Choroid plexus epithelial cell (primary cell): ENCODE results near the gene S100A3.

ENCODE experiments used
- DNase-seq: peaks from one replicate; pipeline ENCODE4 v3.0.0-alpha.2; 2010; ENCODE audit warnings: low read depth
- H3K4me3 ChIP-seq: 2 replicates; pipeline ENCODE4 v1.5.1; 2011; ENCODE audit warnings: low read depth, mild to moderate bottlenecking, control low read depth, low read length, moderate library complexity
- TF ChIP-seq, protein P1 (sequence below): conservative IDR thresholded peaks from 2 replicates; pipeline ENCODE4 v1.5.1; 2011; ENCODE audit warnings: low read depth, mild to moderate bottlenecking, control low read depth, inconsistent platforms, low read length, moderate library complexity

Gene S100A3

GRCh38 chr1:153541641-153542590 lies 7.1 kb downstream of the S100A3 start:
- DNase-seq: no peak
- TF ChIP-seq, protein P1, sequence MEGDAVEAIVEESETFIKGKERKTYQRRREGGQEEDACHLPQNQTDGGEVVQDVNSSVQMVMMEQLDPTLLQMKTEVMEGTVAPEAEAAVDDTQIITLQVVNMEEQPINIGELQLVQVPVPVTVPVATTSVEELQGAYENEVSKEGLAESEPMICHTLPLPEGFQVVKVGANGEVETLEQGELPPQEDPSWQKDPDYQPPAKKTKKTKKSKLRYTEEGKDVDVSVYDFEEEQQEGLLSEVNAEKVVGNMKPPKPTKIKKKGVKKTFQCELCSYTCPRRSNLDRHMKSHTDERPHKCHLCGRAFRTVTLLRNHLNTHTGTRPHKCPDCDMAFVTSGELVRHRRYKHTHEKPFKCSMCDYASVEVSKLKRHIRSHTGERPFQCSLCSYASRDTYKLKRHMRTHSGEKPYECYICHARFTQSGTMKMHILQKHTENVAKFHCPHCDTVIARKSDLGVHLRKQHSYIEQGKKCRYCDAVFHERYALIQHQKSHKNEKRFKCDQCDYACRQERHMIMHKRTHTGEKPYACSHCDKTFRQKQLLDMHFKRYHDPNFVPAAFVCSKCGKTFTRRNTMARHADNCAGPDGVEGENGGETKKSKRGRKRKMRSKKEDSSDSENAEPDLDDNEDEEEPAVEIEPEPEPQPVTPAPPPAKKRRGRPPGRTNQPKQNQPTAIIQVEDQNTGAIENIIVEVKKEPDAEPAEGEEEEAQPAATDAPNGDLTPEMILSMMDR: no peak
- H3K4me3 ChIP-seq: no peak overlapping the region

DNA sequence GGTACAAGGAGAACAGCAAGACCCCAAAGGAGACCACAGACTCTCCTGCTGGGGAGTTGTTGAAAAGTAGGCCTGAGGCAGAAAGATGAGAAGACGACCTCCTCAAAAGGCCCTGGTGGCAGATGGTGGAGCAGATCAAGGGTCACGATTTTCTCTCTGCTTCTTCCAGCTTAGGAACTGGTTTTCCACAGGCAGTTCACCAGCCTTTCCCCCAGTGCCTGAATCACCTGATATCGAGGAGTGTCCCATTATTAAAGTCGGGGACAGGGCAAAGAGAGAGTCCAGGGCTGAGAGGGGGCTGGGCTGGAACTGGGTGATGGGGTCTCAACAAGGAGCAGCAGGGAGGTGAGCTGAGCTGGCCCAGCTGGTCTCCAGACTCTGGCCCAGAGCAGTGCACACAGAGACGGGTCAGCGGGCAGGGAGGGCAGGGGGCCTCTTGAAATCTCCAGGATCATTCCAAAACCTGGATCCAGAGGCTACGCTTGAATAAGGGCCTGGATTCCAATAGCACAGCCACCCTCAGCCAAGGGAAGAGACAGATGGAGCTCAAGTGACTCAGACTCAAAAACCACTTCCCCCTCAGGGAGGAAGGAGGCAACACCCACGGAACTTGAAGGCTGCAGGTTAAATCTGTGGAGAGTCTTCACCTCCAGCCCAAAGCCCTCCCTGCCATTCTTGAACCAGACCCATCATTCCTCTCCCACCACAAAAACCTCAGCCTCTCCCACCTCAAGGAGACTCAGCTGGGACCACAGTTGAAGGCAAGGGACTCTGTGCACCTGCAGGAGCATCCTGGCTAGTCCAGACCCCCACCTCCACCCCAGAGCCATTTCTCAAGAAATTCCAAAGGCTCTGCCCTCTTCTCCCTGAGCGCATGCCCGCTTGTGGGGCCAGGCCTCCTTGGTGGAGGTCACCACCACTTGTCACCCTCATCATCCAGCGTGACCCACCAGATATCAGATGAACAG lies 8.4 kb downstream of the S100A3 start, which contains the start of gene S100A5:
Gene S100A5, minus strand, starts transcription at position 541 of the 968 bp plus-strand sequence. CDS start 743 bp downstream, outside the sequence.
- no peak for DNase-seq
- H3K4me3 ChIP-seq: no peak within 1 kb of the TSS

DNA sequence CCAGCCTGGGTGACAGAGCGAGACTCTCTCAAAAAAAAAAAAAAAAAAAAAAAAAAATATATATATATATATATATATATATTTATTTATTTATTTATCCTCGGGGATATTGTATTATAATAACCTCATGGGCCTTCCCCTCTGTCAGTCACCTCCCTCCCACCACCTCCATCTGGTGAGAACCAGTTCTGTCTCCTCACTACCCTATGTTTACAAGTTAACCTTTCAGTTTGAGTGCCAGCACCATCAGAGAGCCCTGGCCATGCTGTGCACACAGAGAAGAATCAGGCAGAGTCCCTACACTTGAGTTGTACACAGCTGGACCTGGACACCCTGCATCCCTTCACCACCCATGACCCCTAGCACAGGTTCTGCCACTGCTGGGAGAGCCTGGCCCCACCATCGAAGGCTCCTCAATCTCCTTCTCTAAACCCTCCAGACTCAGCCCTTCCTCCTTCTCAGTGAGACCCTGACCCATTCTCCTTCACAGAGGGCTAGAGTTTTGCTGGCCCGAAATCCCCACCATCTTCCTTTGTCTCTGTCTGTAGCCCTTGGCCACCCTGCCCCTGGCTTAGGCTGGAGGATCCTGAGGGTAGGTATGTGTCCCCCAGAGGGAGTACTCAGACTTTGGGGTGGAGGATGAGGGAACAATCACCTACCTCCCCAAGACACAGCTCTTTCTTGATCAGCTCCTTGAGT lies 9.5 kb downstream of the S100A3 start:
- H3K4me3 ChIP-seq: no peak overlapping the region
- DNase-seq: no peak
- TF ChIP-seq, protein P1: no peak

More for the DNA sequence above, 8.4 kb downstream of the S100A3 start, which contains the start of gene S100A5:
- TF ChIP-seq, protein P1: no peak

- DNase-seq: no peak
- TF ChIP-seq, protein P1: no peak
- H3K4me3 ChIP-seq: no peak overlapping the region
Measured at GRCh38 chr1:153538315-153538821, 10.7 kb downstream of the S100A3 start.

GRCh38 chr1:153537376-153537730 lies 11.7 kb downstream of the S100A3 start:
- TF ChIP-seq, protein P1: no peak
- no peak for DNase-seq
- no peak overlapping the region for H3K4me3 ChIP-seq
